ENCODE measurements around the gene PPP6R1. TPM values are rescaled to one million over a fixed set of nuclear protein-coding genes. Genes with fewer than 3 reads are reported as not detected.

The PPP6R1 gene
- total RNA-seq, 2 experiments from 2014 or later, result 89.6 to 161 TPM

- H4K20me1 ChIP-seq (ENCODE audit: insufficient read depth, low read length), result peaks cover 9% of the 10 kb centered on the region; the same call in 1 of the 2 replicates
- H3K9me2 ChIP-seq (ENCODE audit: insufficient read depth, low read length), result no peaks in the 10 kb centered on the region
- no peaks in the 10 kb centered on the region for H3K4me1 ChIP-seq (ENCODE audit: insufficient read depth, low read length, poor library complexity, severe bottlenecking)
- ChIA-PET CTCF (ENCODE audit: unreplicated experiment) (no interaction called here), POLR2A (no interaction called here)
- no peak for TF ChIP-seq EZH2phosphoT487 (IDR thresholded peaks at IDR 0.05; ENCODE audit: borderline replicate concordance, low read depth, low read length)
- no peak overlapping the region for H3K4me2 ChIP-seq (ENCODE audit: low read length)
- peaks cover 9% of the 10 kb centered on the region; the same call in 1 of the 2 replicates for H3K79me2 ChIP-seq (ENCODE audit: insufficient read depth, low read depth, low read length)
- no peaks in the 10 kb centered on the region for H3K9me3 ChIP-seq (ENCODE audit: low read length)
- H3K27ac ChIP-seq (ENCODE audit: low read depth, low read length, poor library complexity, severe bottlenecking), result no peak overlapping the region
- no peak overlapping the region for H3K4me3 ChIP-seq (ENCODE audit: low read depth, low read length, poor library complexity, severe bottlenecking)
- intact Hi-C loops (cut with micrococcal nuclease; ENCODE audit: unreplicated experiment), result no loop called here
- BruUV-seq (replicated peaks), result no TSS peak
- H3K36me3 ChIP-seq (ENCODE audit: insufficient read depth, low read length), result peaks cover 97% of the 10 kb centered on the region
- DNase-seq (ENCODE audit: low spot score), result no peak
- no peak overlapping the region for H2AFZ ChIP-seq (ENCODE audit: low read length)
Measured at GRCh38 chr19:55232286-55232602, 26.6 kb downstream of the PPP6R1 start.

- BruUV-seq (replicated peaks), result no TSS peak
- TF ChIP-seq CTCF (conservative IDR thresholded peaks at IDR 0.05; ENCODE audit: low read length), result no peak
- TF ChIP-seq EZH2phosphoT487 (IDR thresholded peaks at IDR 0.05; ENCODE audit: borderline replicate concordance, low read depth, low read length), result no peak
- Histone ChIP-seq H3K79me2 (ENCODE audit: insufficient read depth, low read depth, low read length) (peaks cover 9% of the 10 kb centered on the region; the same call in 1 of the 2 replicates), H3K4me2 (ENCODE audit: low read length) (no peak overlapping the region), H2AFZ (ENCODE audit: low read length) (no peak overlapping the region), H3K4me3 (ENCODE audit: low read depth, low read length, poor library complexity, severe bottlenecking) (no peak overlapping the region), H3K36me3 (ENCODE audit: insufficient read depth, low read length) (peaks cover 97% of the 10 kb centered on the region), H4K20me1 (ENCODE audit: insufficient read depth, low read length) (peaks cover 5% of the 10 kb centered on the region; the same call in 1 of the 2 replicates), H3K9me3 (ENCODE audit: low read length) (no peaks in the 10 kb centered on the region), H3K9me2 (ENCODE audit: insufficient read depth, low read length) (no peaks in the 10 kb centered on the region), H3K4me1 (ENCODE audit: insufficient read depth, low read length, poor library complexity, severe bottlenecking) (no peaks in the 10 kb centered on the region), H3K27ac (ENCODE audit: low read depth, low read length, poor library complexity, severe bottlenecking) (no peak overlapping the region)
- ChIA-PET POLR2A (no interaction called here), CTCF (ENCODE audit: unreplicated experiment) (no interaction called here)
- intact Hi-C loops (cut with micrococcal nuclease; ENCODE audit: unreplicated experiment), result no loop called here
- no peak for DNase-seq (ENCODE audit: low spot score)
Measured at GRCh38 chr19:55231391-55232285, 27.2 kb downstream of the PPP6R1 start.

- peaks cover 5% of the 10 kb centered on the region for H4K20me1 ChIP-seq (ENCODE audit: insufficient read depth, low read length)
- peaks cover 97% of the 10 kb centered on the region for H3K36me3 ChIP-seq (ENCODE audit: insufficient read depth, low read length)
- no peak overlapping the region for H2AFZ ChIP-seq (ENCODE audit: low read length)
- DNase-seq (ENCODE audit: low spot score), result no peak
- ChIA-PET POLR2A (no interaction called here), CTCF (ENCODE audit: unreplicated experiment) (no interaction called here)
- peaks cover 9% of the 10 kb centered on the region; the same call in 1 of the 2 replicates for H3K79me2 ChIP-seq (ENCODE audit: insufficient read depth, low read depth, low read length)
- H3K4me1 ChIP-seq (ENCODE audit: insufficient read depth, low read length, poor library complexity, severe bottlenecking), result no peaks in the 10 kb centered on the region
- BruUV-seq (replicated peaks), result no TSS peak
- no peak overlapping the region for H3K4me3 ChIP-seq (ENCODE audit: low read depth, low read length, poor library complexity, severe bottlenecking)
- no peak overlapping the region for H3K4me2 ChIP-seq (ENCODE audit: low read length)
- H3K9me2 ChIP-seq (ENCODE audit: insufficient read depth, low read length), result no peaks in the 10 kb centered on the region
- no peak overlapping the region for H3K27ac ChIP-seq (ENCODE audit: low read depth, low read length, poor library complexity, severe bottlenecking)
- no peak for TF ChIP-seq EZH2phosphoT487 (IDR thresholded peaks at IDR 0.05; ENCODE audit: borderline replicate concordance, low read depth, low read length)
- TF ChIP-seq CTCF (conservative IDR thresholded peaks at IDR 0.05; ENCODE audit: low read length), result no peak
- intact Hi-C loops (cut with micrococcal nuclease; ENCODE audit: unreplicated experiment), result no loop called here
- no peaks in the 10 kb centered on the region for H3K9me3 ChIP-seq (ENCODE audit: low read length)
Measured at GRCh38 chr19:55230780-55231179, 28.0 kb downstream of the PPP6R1 start.

All from OCI-LY7 (cell line).